HepG2 (cell line): ENCODE measurements around the gene UACA.
A peak's percentile ranks its signal among the peaks of the same experiment; 100 is the strongest.

Experiments
- CEBPB ChIP-seq: IDR thresholded peaks from 2 replicates; pipeline ENCODE4 v1.6.1; 2011; ENCODE audit warnings: low read depth, low read length, improper control_type of control experiment, borderline replicate concordance
- CREB1 ChIP-seq, 2 experiments: fragments of 450-650 bp in 1 of 2; IDR thresholded peaks; 2 replicates each; pipeline ENCODE4 v1.6.1; 2016 to 2017; ENCODE audit warnings: control low read depth in 1 of 2, mild to moderate bottlenecking in 1 of 2, missing compliant biosample characterization in 1 of 2, missing genetic modification characterization in 1 of 2
- CTCF ChIP-seq: sonication (generic); formaldehyde crosslinking; IDR thresholded peaks from 2 replicates; pipeline ENCODE4 v1.5.0; 2020; ENCODE audit warnings: mild to moderate bottlenecking, missing genetic modification reagents, moderate library complexity
- FOXO4 ChIP-seq: sonication (generic); formaldehyde crosslinking; conservative IDR thresholded peaks from 2 replicates; pipeline ENCODE4 v1.8.1; 2023; ENCODE audit warnings: missing genetic modification reagents
- HMGXB3 ChIP-seq: sonication (generic); formaldehyde crosslinking; IDR thresholded peaks from 2 replicates; pipeline ENCODE4 v1.4.0; 2020; ENCODE audit warnings: missing genetic modification reagents, borderline replicate concordance
- JUND ChIP-seq: sonication (generic); formaldehyde crosslinking; IDR thresholded peaks from 2 replicates; pipeline ENCODE4 v1.8.0; 2022; ENCODE audit warnings: mild to moderate bottlenecking, missing genetic modification reagents
- KAT8 ChIP-seq: IDR thresholded peaks from 2 replicates; pipeline ENCODE4 v1.6.1; 2016; ENCODE audit warnings: missing genetic modification reagents, missing compliant biosample characterization
- MAFF ChIP-seq: IDR thresholded peaks from 2 replicates; pipeline ENCODE4 v1.6.1; 2011; ENCODE audit warnings: low read depth, low read length, improper control_type of control experiment
- TP53 ChIP-seq: sonication (generic); formaldehyde crosslinking; conservative IDR thresholded peaks from 2 replicates; pipeline ENCODE4 v1.4.0; 2020; ENCODE audit warnings: missing genetic modification reagents
- ZNF629 ChIP-seq: sonication (generic); formaldehyde crosslinking; conservative IDR thresholded peaks from 2 replicates; pipeline ENCODE4 v1.5.0; 2020; ENCODE audit warnings: missing genetic modification reagents

- TF ChIP-seq MAFF = no peak
- no peak for TF ChIP-seq FOXO4 (CRISPR knock-in tag)
- TF ChIP-seq CREB1 (IDR thresholded peaks at IDR 0.05) = no peak
- 0 out of 2 replicates have a peak, but pooled peaks have one; percentile 21 for TF ChIP-seq CREB1 (CRISPR knock-in tag; IDR thresholded peaks at IDR 0.05)
- no peak for TF ChIP-seq CTCF (CRISPR knock-in tag)
- TF ChIP-seq JUND (CRISPR knock-in tag) = no peak
- no peak for TF ChIP-seq TP53
- no peak for TF ChIP-seq KAT8 (CRISPR knock-in tag)
- no peak for TF ChIP-seq CEBPB
- TF ChIP-seq HMGXB3 (CRISPR knock-in tag) = no peak
- TF ChIP-seq ZNF629 (CRISPR knock-in tag) = no peak
These were observed 4.4 kb downstream of the UACA start for GRCh38 chr15:70758790-70759462.
